Liver (tissue), 3 donors: ENCODE results near the gene RASD2.

Experiments used
- ATF3 ChIP-seq: IDR thresholded peaks from 2 replicates; pipeline ENCODE4 v1.6.1; 2016; ENCODE audit warnings: antibody characterized with exemption
- CTCF ChIP-seq: fragments of 150-350 bp; IDR thresholded peaks from 2 replicates; pipeline ENCODE4 v1.5.1; 2017; ENCODE audit warnings: improper control_type of control experiment, low read depth, low read length; ENCODE audit not compliant: missing input control
- EGR1 ChIP-seq, 2 donors: IDR thresholded peaks; 2 replicates each; pipeline ENCODE4 v1.6.1; 2016 to 2018; ENCODE audit warnings: antibody characterized with exemption in 2 of 2, low read depth in 2 of 2
- GABPA ChIP-seq, 2 donors: IDR thresholded peaks in 1 of 2; conservative IDR thresholded peaks in 1 of 2; 2 replicates each; pipeline ENCODE4 v1.6.1; 2016; ENCODE audit warnings: antibody characterized with exemption in 2 of 2, mild to moderate bottlenecking in 1 of 2, moderate library complexity in 1 of 2
- HNF4A ChIP-seq, 2 donors: conservative IDR thresholded peaks; 2 replicates each; pipeline ENCODE4 v1.6.1; 2016; ENCODE audit warnings: antibody characterized with exemption in 2 of 2, mild to moderate bottlenecking in 2 of 2
- JUND ChIP-seq, 2 donors: IDR thresholded peaks; 2 replicates each; pipeline ENCODE4 v1.6.1; 2016; ENCODE audit warnings: antibody characterized with exemption in 2 of 2
- MAX ChIP-seq: IDR thresholded peaks from 2 replicates; pipeline ENCODE4 v1.6.1; 2016; ENCODE audit warnings: antibody characterized with exemption
- NR2F2 ChIP-seq: IDR thresholded peaks from 2 replicates; pipeline ENCODE4 v1.6.1; 2016; ENCODE audit warnings: antibody characterized with exemption
- RAD21 ChIP-seq, 2 donors: IDR thresholded peaks; 2 replicates each; pipeline ENCODE4 v1.6.1; 2016; ENCODE audit warnings: antibody characterized with exemption in 2 of 2, mild to moderate bottlenecking in 2 of 2
- REST ChIP-seq: IDR thresholded peaks from 2 replicates; pipeline ENCODE4 v1.6.1; 2016; ENCODE audit warnings: antibody characterized with exemption, mild to moderate bottlenecking
- SP1 ChIP-seq: IDR thresholded peaks from 2 replicates; pipeline ENCODE4 v1.6.1; 2018; ENCODE audit warnings: antibody characterized with exemption, mild to moderate bottlenecking
- TAF1 ChIP-seq: conservative IDR thresholded peaks from 2 replicates; pipeline ENCODE4 v1.6.1; 2016; ENCODE audit warnings: antibody characterized with exemption, mild to moderate bottlenecking
- YY1 ChIP-seq: IDR thresholded peaks from 2 replicates; pipeline ENCODE4 v1.6.1; 2016; ENCODE audit warnings: antibody characterized with exemption, mild to moderate bottlenecking
- ZBTB33 ChIP-seq: IDR thresholded peaks from 2 replicates; pipeline ENCODE4 v1.6.1; 2016; ENCODE audit warnings: antibody characterized with exemption
- donor health status: healthy.
- donor health status: healthy.

- TF ChIP-seq CTCF (no peak), RAD21 (IDR thresholded peaks at IDR 0.05) (no peak), SP1 (no peak), TAF1 (no peak), YY1 (no peak), EGR1 (IDR thresholded peaks at IDR 0.05; ENCODE audit: low read depth in 2 of 2) (no peak), REST (no peak), MAX (no peak), ZBTB33 (no peak), NR2F2 (no peak), GABPA (IDR thresholded peaks at IDR 0.05 in 1 of 2, conservative IDR thresholded peaks at IDR 0.05 in 1 of 2) (no peak), JUND (IDR thresholded peaks at IDR 0.05) (no peak), ATF3 (no peak), HNF4A (conservative IDR thresholded peaks at IDR 0.05) (no peak)
Measured at GRCh38 chr22:35582218-35582860, 41.7 kb downstream of the RASD2 start.
